Stimulated activated memory B cell treated with anti-CD40 and anti-IgM and Interleukin-4, amounts not matched to agents 10 μg/mL and 1 μg/mL and 100 μg/mL, for 72 hours (primary cell): ENCODE results near the gene RTP3.
"Not testable (repeated sequence)": the region's sequence is repeated elsewhere in the genome, so short reads cannot be mapped to it uniquely, and the experiment has no call there.

ENCODE experiments used
- ATAC-seq: fragments of 150-1000 bp; cut with Tn5 transposase; 2 replicates; pipeline ENCODE4 v1.10.0; 2021
- H3K27ac Mint-ChIP-seq: one replicate; pipeline ENCODE4 v1.8.0; 2022; ENCODE audit warnings: mild to moderate bottlenecking, mixed read lengths
- H3K27me3 Mint-ChIP-seq: one replicate; pipeline ENCODE4 v1.8.0; 2022; ENCODE audit warnings: mixed read lengths
- H3K36me3 Mint-ChIP-seq: one replicate; pipeline ENCODE4 v1.8.0; 2022; ENCODE audit warnings: mixed read lengths
- H3K4me1 Mint-ChIP-seq: one replicate; pipeline ENCODE4 v1.8.0; 2022; ENCODE audit warnings: mixed read lengths
- H3K4me3 Mint-ChIP-seq: one replicate; pipeline ENCODE4 v1.8.0; 2022; ENCODE audit warnings: mild to moderate bottlenecking, moderate library complexity, mixed read lengths
- H3K9me3 Mint-ChIP-seq: one replicate; pipeline ENCODE4 v1.8.0; 2022; ENCODE audit warnings: mixed read lengths

The RTP3 gene

GRCh38 chr3:46538803-46539442 is 41.1 kb downstream of the RTP3 start:
- peak overlapping the region; percentile 84 for H3K27ac Mint-ChIP-seq
- peaks cover 12% of the 10 kb centered on the region for H3K27me3 Mint-ChIP-seq
- H3K36me3 Mint-ChIP-seq = no peaks in the 10 kb centered on the region
- peak; percentile 98 for ATAC-seq
- peaks cover 72% of the 10 kb centered on the region for H3K4me1 Mint-ChIP-seq
- H3K9me3 Mint-ChIP-seq = peaks cover 3% of the 10 kb centered on the region
- H3K4me3 Mint-ChIP-seq = peak overlapping the region; percentile 65

GRCh38 chr3:46539443-46540005 is 41.7 kb downstream of the RTP3 start:
- peaks cover 6% of the 10 kb centered on the region for H3K27me3 Mint-ChIP-seq
- no peaks in the 10 kb centered on the region for H3K36me3 Mint-ChIP-seq
- H3K9me3 Mint-ChIP-seq = no peaks in the 10 kb centered on the region
- peak overlapping the region; percentile 65 for H3K4me3 Mint-ChIP-seq
- H3K4me1 Mint-ChIP-seq = peaks cover 66% of the 10 kb centered on the region
- H3K27ac Mint-ChIP-seq = peak overlapping the region; percentile 84
- no peak for ATAC-seq

- ATAC-seq = no peak
- H3K4me3 Mint-ChIP-seq = no peak overlapping the region
These were observed 42.8 kb downstream of the RTP3 start for GRCh38 chr3:46540550-46540949.

GRCh38 chr3:46541835-46542234 is 44.1 kb downstream of the RTP3 start:
- no peaks in the 10 kb centered on the region for H3K27me3 Mint-ChIP-seq
- no peaks in the 10 kb centered on the region for H3K36me3 Mint-ChIP-seq
- H3K4me3 Mint-ChIP-seq = no peak overlapping the region
- H3K4me1 Mint-ChIP-seq = peaks cover 73% of the 10 kb centered on the region
- ATAC-seq = no peak
- peak overlapping the region; percentile 72 for H3K27ac Mint-ChIP-seq
- no peaks in the 10 kb centered on the region for H3K9me3 Mint-ChIP-seq

More at GRCh38 chr3:46540550-46540949, 42.8 kb downstream of the RTP3 start:
- H3K27ac Mint-ChIP-seq = no peak overlapping the region
- no peaks in the 10 kb centered on the region for H3K9me3 Mint-ChIP-seq
- H3K36me3 Mint-ChIP-seq = no peaks in the 10 kb centered on the region
- H3K27me3 Mint-ChIP-seq = no peaks in the 10 kb centered on the region
- H3K4me1 Mint-ChIP-seq = peaks cover 71% of the 10 kb centered on the region

- ATAC-seq = no peak
- H3K4me3 Mint-ChIP-seq = no peak overlapping the region
- H3K36me3 Mint-ChIP-seq = no peaks in the 10 kb centered on the region
- H3K27me3 Mint-ChIP-seq = no peaks in the 10 kb centered on the region
- peaks cover 73% of the 10 kb centered on the region for H3K4me1 Mint-ChIP-seq
- H3K9me3 Mint-ChIP-seq = no peaks in the 10 kb centered on the region
- H3K27ac Mint-ChIP-seq = peak overlapping the region; percentile 72
These were observed 44.6 kb downstream of the RTP3 start for GRCh38 chr3:46542344-46542743.

- H3K27me3 Mint-ChIP-seq = no peaks in the 10 kb centered on the region
- H3K4me3 Mint-ChIP-seq = no peak overlapping the region
- no peaks in the 10 kb centered on the region for H3K9me3 Mint-ChIP-seq
- H3K4me1 Mint-ChIP-seq = peaks cover 68% of the 10 kb centered on the region
- H3K36me3 Mint-ChIP-seq = no peaks in the 10 kb centered on the region
- ATAC-seq = no peak
- peak overlapping the region; percentile 72 for H3K27ac Mint-ChIP-seq
These were observed 45.0 kb downstream of the RTP3 start for GRCh38 chr3:46542801-46543201.

- no peak overlapping the region for H3K27ac Mint-ChIP-seq
- peaks cover 56% of the 10 kb centered on the region for H3K4me1 Mint-ChIP-seq
- no peak for ATAC-seq
- no peaks in the 10 kb centered on the region for H3K36me3 Mint-ChIP-seq
- H3K4me3 Mint-ChIP-seq = no peak overlapping the region
- H3K9me3 Mint-ChIP-seq = no peaks in the 10 kb centered on the region
- no peaks in the 10 kb centered on the region for H3K27me3 Mint-ChIP-seq
These were observed 47.2 kb downstream of the RTP3 start for GRCh38 chr3:46544771-46545503.

- Mint-ChIP-seq H3K4me1 (peaks cover 62% of the 10 kb centered on the region), H3K4me3 (no peak overlapping the region)
- no peak for ATAC-seq
These were observed 48.2 kb downstream of the RTP3 start for GRCh38 chr3:46545818-46546630.

GRCh38 chr3:46546896-46547440 is 49.2 kb downstream of the RTP3 start:
- no peaks in the 10 kb centered on the region for H3K9me3 Mint-ChIP-seq
- H3K27me3 Mint-ChIP-seq = no peaks in the 10 kb centered on the region
- no peaks in the 10 kb centered on the region for H3K36me3 Mint-ChIP-seq
- peak overlapping the region; percentile 5 for H3K27ac Mint-ChIP-seq
- no peak for ATAC-seq
- peaks cover 54% of the 10 kb centered on the region for H3K4me1 Mint-ChIP-seq
- no peak overlapping the region for H3K4me3 Mint-ChIP-seq

More at GRCh38 chr3:46545818-46546630, 48.2 kb downstream of the RTP3 start:
- Mint-ChIP-seq H3K27me3 (no peaks in the 10 kb centered on the region), H3K27ac (peak overlapping the region; percentile 5), H3K9me3 (no peaks in the 10 kb centered on the region), H3K36me3 (no peaks in the 10 kb centered on the region)

GRCh38 chr3:46548611-46549010 is 50.8 kb downstream of the RTP3 start:
- not testable (repeated sequence) for H3K27me3 Mint-ChIP-seq, H3K4me3 Mint-ChIP-seq, H3K9me3 Mint-ChIP-seq, ATAC-seq, H3K36me3 Mint-ChIP-seq, H3K27ac Mint-ChIP-seq
- H3K4me1 Mint-ChIP-seq = peaks cover 41% of the 10 kb centered on the region

- no peaks in the 10 kb centered on the region for H3K36me3 Mint-ChIP-seq
- ATAC-seq = no peak
- H3K4me1 Mint-ChIP-seq = peaks cover 41% of the 10 kb centered on the region
- H3K27ac Mint-ChIP-seq = no peak overlapping the region
- H3K4me3 Mint-ChIP-seq = no peak overlapping the region
- no peaks in the 10 kb centered on the region for H3K9me3 Mint-ChIP-seq
- no peaks in the 10 kb centered on the region for H3K27me3 Mint-ChIP-seq
These were observed 51.7 kb downstream of the RTP3 start for GRCh38 chr3:46549408-46549904.

GRCh38 chr3:46549989-46550388 is 52.2 kb downstream of the RTP3 start:
- H3K36me3 Mint-ChIP-seq = no peaks in the 10 kb centered on the region
- peaks cover 40% of the 10 kb centered on the region for H3K4me1 Mint-ChIP-seq
- no peaks in the 10 kb centered on the region for H3K27me3 Mint-ChIP-seq
- no peak overlapping the region for H3K27ac Mint-ChIP-seq
- no peak for ATAC-seq
- H3K9me3 Mint-ChIP-seq = peaks cover 2% of the 10 kb centered on the region
- no peak overlapping the region for H3K4me3 Mint-ChIP-seq
